Uterus (tissue), 4 donors: ENCODE data around the gene ANKS6. TPM values are rescaled to one million over a fixed set of nuclear protein-coding genes. Genes with fewer than 3 reads are reported as not detected.

Source experiments
- DNase-seq, 2 donors: peaks; one replicate each; pipeline ENCODE4 v3.0.0-alpha.2; 2019 to 2020
- H3K27ac ChIP-seq, 2 donors: fragments of 200-600 bp; sonication (generic); 1 replicate in 1 of 2; 2 replicates in 1 of 2; pipeline ENCODE4 v1.5.1; 2016 to 2018
- H3K27me3 ChIP-seq, 2 donors: fragments of 200-600 bp; sonication (generic); one replicate each; pipeline ENCODE4 v1.5.1; 2018 to 2019; ENCODE audit warnings: control low read depth in 1 of 2
- H3K36me3 ChIP-seq, 2 donors: fragments of 200-600 bp; sonication (generic); one replicate each; pipeline ENCODE4 v1.5.1; 2019; ENCODE audit warnings: control low read depth in 1 of 2
- H3K4me1 ChIP-seq, 2 donors: fragments of 200-600 bp; sonication (generic); one replicate each; pipeline ENCODE4 v1.5.1; 2018 to 2019; ENCODE audit warnings: control low read depth in 1 of 2
- H3K4me3 ChIP-seq, 2 donors: fragments of 200-600 bp; sonication (generic); 1 replicate in 1 of 2; 2 replicates in 1 of 2; pipeline ENCODE4 v1.5.1; 2018 to 2019; ENCODE audit warnings: mild to moderate bottlenecking in 1 of 2
- H3K9me3 ChIP-seq, 2 donors: fragments of 200-600 bp; sonication (generic); one replicate each; pipeline ENCODE4 v1.5.1; 2019; ENCODE audit warnings: control low read depth in 1 of 2
- POLR2A ChIP-seq, 2 donors: fragments of 450-650 bp; IDR thresholded peaks; one replicate each; pipeline ENCODE4 v1.6.1; 2016; ENCODE audit warnings: antibody characterized with exemption in 2 of 2, mild to moderate bottlenecking in 1 of 2, moderate library complexity in 1 of 2
- intact Hi-C: fragments of 100-400 bp; cut with DNase I; formaldehyde crosslinking; loops from one replicate; pipeline ENCODE4 v1.15.1; 2023; ENCODE audit warnings: low total_unique reads
- total RNA-seq, 4 donors: library from RNA; depleted of rRNA in 3 of 4; stranded (reverse); fragments of >200 nt in 3 of 4; gene quantifications; one replicate each; pipeline versions ENCODE4 v1.1.0 to v1.2.4, GENCODE V29; 2014 to 2023
- TF ChIP-seq, protein P1 (sequence below), 4 experiments: fragments of 200-600 bp in 2 of 4; fragments of 450-650 bp in 2 of 4; sonication (generic) in 2 of 4; IDR thresholded peaks; one replicate each; pipeline ENCODE4 v1.5.1; 2016 to 2019; ENCODE audit warnings: antibody characterized with exemption in 4 of 4, mild to moderate bottlenecking in 2 of 4, moderate library complexity in 1 of 4
- donor health status: DM: yes; HTN: yes; CAD: no.

ANKS6 gene
- total RNA-seq, 4 donors from 2014 or later: 2.6 to 26.9 (median 13.7) TPM

DNA sequence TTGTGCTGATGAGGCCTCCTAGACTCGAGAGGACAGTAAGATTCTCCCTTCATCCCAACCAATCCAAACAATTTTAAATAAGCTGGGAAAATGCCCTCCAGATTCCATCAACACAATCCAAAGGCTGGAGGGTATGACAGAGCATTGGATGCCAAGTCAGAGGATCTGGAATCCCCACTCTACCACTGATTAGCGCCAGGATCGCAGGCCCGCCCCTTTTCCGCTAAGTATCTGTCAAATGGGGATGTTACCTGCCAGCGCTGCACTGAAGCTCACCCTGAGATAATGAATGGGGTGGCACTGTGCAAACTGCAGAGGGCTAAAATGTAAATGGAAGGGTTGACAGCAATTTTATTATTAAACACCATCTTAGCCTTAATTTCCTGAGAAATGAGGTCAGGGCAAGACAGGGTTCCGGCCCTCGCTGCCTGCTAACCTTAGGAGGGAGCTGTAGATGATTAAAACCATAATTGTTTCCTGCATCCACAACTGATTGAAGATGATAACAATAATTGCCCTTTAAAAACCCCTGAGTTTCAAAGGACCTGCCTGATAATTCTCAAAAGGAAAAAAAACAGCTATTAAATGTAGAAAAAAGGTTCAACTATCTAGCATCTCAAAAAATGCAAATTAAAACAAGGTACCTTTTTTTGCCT is 56.0 kb downstream of the ANKS6 start:
- intact Hi-C loops: no loop called here
- Histone ChIP-seq H3K4me1 (no peaks in the 10 kb centered on the region), H3K36me3 (no peaks in the 10 kb centered on the region)

DNA sequence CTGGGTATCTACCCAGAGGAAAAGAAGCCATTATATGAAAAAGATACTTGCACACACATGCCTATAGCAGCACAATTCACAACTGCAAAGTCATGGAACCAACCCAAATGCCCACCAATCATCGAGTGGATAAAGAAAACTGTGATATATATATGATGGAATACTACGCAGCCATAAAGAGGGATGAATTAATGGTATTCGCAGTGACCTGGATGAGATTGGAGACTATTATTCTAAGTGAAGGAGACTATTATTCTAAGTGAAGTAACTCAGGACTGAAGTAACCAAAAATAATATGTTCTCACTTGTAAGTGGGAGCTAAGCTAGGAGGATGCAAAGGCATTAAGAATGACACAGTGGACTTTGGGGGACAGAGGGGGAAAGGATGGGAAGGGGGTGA is 57.6 kb downstream of the ANKS6 start:
- intact Hi-C loops: no loop called here
- H3K4me1 ChIP-seq: no peaks in the 10 kb centered on the region
- no peak overlapping the region for H3K27ac ChIP-seq
- no peaks in the 10 kb centered on the region for H3K27me3 ChIP-seq
- H3K9me3 ChIP-seq: no peaks in the 10 kb centered on the region
- H3K4me3 ChIP-seq: no peak overlapping the region
- no peak for DNase-seq
- TF ChIP-seq, protein P1, sequence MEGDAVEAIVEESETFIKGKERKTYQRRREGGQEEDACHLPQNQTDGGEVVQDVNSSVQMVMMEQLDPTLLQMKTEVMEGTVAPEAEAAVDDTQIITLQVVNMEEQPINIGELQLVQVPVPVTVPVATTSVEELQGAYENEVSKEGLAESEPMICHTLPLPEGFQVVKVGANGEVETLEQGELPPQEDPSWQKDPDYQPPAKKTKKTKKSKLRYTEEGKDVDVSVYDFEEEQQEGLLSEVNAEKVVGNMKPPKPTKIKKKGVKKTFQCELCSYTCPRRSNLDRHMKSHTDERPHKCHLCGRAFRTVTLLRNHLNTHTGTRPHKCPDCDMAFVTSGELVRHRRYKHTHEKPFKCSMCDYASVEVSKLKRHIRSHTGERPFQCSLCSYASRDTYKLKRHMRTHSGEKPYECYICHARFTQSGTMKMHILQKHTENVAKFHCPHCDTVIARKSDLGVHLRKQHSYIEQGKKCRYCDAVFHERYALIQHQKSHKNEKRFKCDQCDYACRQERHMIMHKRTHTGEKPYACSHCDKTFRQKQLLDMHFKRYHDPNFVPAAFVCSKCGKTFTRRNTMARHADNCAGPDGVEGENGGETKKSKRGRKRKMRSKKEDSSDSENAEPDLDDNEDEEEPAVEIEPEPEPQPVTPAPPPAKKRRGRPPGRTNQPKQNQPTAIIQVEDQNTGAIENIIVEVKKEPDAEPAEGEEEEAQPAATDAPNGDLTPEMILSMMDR (IDR thresholded peaks at IDR 0.05): no peak
- no peak for TF ChIP-seq POLR2A (IDR thresholded peaks at IDR 0.05)
- H3K36me3 ChIP-seq: no peaks in the 10 kb centered on the region

More for the DNA sequence above, 56.0 kb downstream of the ANKS6 start:
- TF ChIP-seq POLR2A (IDR thresholded peaks at IDR 0.05): no peak
- TF ChIP-seq, protein P1 (IDR thresholded peaks at IDR 0.05): no peak
- H3K4me3 ChIP-seq: no peak overlapping the region
- no peaks in the 10 kb centered on the region for H3K27me3 ChIP-seq
- no peak for DNase-seq
- H3K9me3 ChIP-seq: no peaks in the 10 kb centered on the region
- no peak overlapping the region for H3K27ac ChIP-seq

DNA sequence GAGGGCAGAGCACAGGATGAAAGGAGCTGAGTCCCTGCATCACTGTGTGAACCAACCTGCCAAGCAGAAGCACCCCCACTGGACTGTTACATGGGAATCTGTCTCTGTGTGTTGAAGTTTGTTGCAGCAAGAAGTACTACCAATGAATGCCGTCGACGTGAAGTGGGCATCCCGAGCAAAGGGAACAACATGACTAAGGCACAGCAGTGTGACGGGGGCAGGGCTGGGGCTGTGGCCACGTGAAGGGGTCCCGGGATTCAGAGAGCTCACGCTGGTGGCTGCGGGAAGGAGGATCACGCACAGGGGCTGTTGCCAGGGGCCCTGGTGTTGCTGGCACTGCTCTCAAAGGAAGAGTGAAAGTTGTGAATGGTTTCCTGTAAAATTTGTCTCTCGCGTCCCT is 60.1 kb downstream of the ANKS6 start:
- no peak overlapping the region for H3K27ac ChIP-seq
- H3K36me3 ChIP-seq: no peaks in the 10 kb centered on the region

DNA sequence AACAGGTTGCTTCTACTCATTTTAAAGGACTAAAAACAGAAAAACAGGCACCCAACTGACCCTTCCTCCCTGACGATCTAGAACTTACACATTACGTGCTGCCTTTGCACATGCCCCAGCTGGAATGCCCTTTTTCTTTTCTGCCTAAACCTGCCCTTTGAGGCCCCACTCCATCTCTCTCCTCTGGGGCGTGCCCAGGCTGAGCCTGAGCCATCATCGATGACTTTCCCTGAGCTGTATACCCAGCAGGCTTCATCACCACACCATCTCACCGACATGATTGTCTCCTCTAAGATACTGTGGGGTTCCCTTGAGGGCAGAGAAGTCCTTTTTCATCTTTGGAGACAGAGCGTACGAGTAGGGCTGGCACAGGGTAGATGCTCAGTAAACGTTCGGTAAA is 63.6 kb downstream of the ANKS6 start:
- no peak for DNase-seq
- Histone ChIP-seq H3K4me1 (no peaks in the 10 kb centered on the region), H3K27me3 (no peaks in the 10 kb centered on the region), H3K36me3 (no peaks in the 10 kb centered on the region), H3K4me3 (no peak overlapping the region), H3K9me3 (no peaks in the 10 kb centered on the region), H3K27ac (no peak overlapping the region)
- TF ChIP-seq, protein P1 (IDR thresholded peaks at IDR 0.05): no peak
- intact Hi-C loops: no loop called here

More for the DNA sequence above, 60.1 kb downstream of the ANKS6 start:
- Histone ChIP-seq H3K4me1 (no peaks in the 10 kb centered on the region), H3K9me3 (no peaks in the 10 kb centered on the region), H3K27me3 (no peaks in the 10 kb centered on the region), H3K4me3 (no peak overlapping the region)
- intact Hi-C loops: no loop called here
- no peak for DNase-seq
- TF ChIP-seq, protein P1 (IDR thresholded peaks at IDR 0.05): no peak
- TF ChIP-seq POLR2A (IDR thresholded peaks at IDR 0.05): no peak

DNA sequence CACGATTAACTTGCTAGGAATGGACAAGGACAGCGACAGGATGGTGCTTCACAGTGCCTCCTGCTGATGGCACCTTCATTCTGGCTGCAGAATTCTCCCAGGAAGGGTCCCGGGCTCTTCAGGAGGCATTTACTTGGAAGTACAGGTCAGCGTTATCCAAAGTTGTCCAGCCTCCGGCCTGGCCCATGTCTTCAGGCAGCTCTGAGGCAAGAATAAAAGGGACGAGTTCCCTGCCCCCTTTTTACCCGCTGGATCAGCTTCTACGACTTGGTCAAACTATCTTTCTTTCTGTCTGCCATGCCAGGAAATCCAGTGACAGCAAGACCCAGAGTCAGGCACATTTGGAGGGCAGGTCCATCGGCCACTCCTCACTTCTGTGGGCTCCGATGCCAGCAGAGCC is 64.3 kb downstream of the ANKS6 start:
- no peak for TF ChIP-seq POLR2A (IDR thresholded peaks at IDR 0.05)
- TF ChIP-seq, protein P1 (IDR thresholded peaks at IDR 0.05): no peak
- no peaks in the 10 kb centered on the region for H3K36me3 ChIP-seq
- intact Hi-C loops: no loop called here

More for the DNA sequence above, 64.3 kb downstream of the ANKS6 start:
- no peak for DNase-seq
- Histone ChIP-seq H3K4me1 (no peaks in the 10 kb centered on the region), H3K27me3 (no peaks in the 10 kb centered on the region), H3K27ac (no peak overlapping the region), H3K4me3 (no peak overlapping the region), H3K9me3 (no peaks in the 10 kb centered on the region)
